ENCODE data around the gene CA10.

DNA sequence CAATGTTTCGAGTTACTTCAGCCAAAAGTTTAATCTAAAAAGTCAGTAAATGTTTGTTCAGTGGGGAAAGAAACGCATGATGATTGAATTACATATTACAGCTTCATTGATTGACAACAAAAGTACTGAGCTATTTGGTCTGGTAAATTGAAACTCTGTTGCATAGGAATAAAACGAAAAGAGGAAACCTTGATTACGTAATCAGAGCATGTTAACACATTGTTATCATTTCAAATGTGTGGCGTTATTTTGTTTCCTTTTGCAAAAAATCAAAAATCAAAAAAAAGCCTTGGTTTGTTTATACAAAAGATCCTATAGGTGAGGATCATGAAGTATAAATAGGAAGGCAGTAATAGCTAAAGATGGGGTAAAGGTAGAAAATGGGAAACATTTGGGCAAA is 19.5 kb upstream of the CA10 start:
- TF ChIP-seq, protein P1, sequence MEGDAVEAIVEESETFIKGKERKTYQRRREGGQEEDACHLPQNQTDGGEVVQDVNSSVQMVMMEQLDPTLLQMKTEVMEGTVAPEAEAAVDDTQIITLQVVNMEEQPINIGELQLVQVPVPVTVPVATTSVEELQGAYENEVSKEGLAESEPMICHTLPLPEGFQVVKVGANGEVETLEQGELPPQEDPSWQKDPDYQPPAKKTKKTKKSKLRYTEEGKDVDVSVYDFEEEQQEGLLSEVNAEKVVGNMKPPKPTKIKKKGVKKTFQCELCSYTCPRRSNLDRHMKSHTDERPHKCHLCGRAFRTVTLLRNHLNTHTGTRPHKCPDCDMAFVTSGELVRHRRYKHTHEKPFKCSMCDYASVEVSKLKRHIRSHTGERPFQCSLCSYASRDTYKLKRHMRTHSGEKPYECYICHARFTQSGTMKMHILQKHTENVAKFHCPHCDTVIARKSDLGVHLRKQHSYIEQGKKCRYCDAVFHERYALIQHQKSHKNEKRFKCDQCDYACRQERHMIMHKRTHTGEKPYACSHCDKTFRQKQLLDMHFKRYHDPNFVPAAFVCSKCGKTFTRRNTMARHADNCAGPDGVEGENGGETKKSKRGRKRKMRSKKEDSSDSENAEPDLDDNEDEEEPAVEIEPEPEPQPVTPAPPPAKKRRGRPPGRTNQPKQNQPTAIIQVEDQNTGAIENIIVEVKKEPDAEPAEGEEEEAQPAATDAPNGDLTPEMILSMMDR (conservative IDR thresholded peaks at IDR 0.05), result no peak
- no peak for TF ChIP-seq EZH2 (IDR thresholded peaks at IDR 0.05; ENCODE audit: low read depth)

All from PC-9 (cell line).